SW480 (cell line): Measurements from ENCODE around the gene ATP6V0A4.
"Not testable (repeated sequence)": the region's sequence is repeated elsewhere in the genome, so short reads cannot be mapped to it uniquely, and the experiment has no call there.

ENCODE experiments used
- DNase-seq: peaks from one replicate; pipeline ENCODE4 v3.0.0-alpha.2; 2016; ENCODE audit warnings: low spot score

ATP6V0A4 gene

DNA sequence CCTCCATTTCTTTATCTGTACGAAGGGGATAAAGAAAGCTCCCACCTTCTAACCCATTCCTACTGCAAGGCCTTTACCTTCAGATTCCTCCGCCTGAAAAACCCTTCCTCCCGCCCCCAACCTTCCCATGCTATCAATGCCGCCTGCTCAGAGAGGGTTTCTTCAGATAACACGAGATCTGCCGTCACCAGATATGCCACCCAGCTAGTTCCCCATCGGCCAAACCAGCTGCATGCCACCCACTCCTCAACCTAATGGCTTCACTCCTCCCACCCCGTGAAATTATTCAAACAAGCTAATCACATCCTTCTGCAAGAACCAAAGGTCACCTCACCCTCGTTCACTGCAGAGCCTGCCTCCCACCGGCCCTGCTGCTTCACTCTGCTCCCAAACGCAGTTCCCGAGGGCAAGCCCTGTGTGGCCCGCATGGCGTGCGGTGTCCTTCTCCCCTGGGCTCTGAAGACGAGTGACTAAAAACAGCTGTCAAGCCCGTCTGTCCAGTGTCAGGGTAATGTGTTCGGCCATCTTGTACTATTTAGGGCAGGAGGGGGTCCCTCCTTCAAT, 47.0 kb downstream of the ATP6V0A4 start:
- DNase-seq, result no peak

DNA sequence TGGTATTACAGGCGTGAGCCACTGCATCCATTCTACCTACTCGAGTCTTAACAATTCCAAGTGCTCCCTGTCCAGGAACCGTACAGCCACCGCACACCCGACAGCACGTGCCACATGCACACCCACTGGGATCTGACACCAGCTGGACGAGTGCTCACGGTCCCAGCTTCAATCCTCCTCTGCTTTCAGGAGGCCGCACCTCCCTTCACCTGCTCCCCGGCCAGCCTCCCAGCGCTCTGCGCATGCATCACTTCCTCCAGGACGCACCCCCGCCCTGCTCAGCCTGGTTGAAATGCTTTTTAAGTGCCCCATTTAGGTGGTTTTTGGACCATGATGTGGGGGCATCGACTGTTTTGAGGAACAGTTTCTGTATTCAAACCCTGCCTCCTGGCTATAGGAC, 47.5 kb downstream of the ATP6V0A4 start:
- DNase-seq, result no peak

DNA sequence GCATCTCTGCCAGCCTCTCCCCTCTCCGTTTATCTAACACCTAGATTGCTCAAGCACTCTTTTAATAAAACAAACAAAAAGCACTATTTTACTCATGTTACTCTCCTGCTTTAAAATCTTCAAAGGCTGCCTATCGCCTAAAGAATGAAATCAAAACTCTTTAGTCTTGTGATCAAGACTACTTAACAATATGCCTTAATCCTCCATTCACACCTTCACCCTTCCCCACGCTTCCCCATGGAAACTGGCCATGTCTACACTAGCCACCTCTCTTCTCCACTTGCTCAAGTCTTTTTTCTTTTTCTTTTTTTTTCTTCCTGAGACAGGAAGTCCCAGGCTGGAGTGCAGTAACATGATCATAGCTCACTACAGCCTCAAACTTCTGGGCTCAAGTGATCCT, 48.0 kb downstream of the ATP6V0A4 start:
- no peak for DNase-seq

DNA sequence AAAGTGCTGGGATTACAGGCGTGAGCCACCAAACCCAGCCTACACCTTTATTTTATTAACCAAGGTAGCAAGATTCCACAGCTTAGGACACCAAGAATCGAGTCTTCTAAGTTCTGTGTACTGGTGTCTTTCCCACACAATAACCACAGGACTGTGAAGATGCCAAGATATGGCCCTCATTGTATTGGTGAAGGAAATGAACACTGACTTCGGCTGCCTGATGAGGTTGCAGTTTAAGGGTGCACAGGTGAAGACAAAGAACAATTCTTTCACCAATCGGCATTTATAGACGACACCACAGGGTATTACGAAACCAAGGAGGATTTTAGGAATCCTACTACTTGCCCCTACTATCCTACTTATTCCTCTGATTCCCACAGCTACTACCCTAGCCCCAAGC, 49.3 kb downstream of the ATP6V0A4 start:
- no peak for DNase-seq

DNA sequence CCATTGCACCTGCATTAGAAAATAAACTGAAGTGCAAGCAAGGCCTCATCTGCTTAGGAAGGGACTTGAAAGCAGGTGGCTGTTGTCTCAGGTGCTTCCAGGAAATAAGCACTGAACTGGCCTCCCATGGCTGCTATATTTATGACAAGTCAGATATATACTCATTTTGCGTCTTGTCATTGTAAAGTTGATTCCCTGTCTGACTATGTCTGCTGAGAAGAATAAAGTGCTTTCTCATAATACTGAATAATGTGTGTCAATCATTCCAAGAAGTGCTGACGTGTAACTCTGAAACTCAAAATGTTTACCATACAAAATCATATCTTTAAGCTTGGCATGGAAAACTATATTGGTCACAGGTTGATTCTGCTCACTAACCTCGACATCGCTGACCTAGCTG, 51.9 kb downstream of the ATP6V0A4 start:
- DNase-seq, result no peak

DNA sequence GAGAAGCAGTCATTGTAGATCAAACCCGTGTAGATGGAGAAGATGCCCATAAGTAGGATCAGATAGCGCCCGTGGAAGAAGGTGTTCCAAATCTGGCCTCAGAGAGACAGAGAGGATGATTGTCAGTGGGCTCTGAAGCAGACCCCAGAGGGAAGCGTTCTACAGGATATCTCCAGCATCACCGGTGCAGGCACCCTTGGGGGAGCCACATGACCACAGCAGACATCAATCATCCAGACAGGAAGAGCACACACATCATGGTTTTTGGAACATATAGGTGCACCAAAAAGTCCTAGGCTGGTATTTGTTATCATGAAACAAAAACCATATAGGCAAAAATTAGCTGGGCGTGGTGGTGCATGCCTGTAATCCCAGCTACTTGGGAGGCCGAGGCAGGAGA, 52.8 kb downstream of the ATP6V0A4 start:
- DNase-seq, result no peak

DNA sequence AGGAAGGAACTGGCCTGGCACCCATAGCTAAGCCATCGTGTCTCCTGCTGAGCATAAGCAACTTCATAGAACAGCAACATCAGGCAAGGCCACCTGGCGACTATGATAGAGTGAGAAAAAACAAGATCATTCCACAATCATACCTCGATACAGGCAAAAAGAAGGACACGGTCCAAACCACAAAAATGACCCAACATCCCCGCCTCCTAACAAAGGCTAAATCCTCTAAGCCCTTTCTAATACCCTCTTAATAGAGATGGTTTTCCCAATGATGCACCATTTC, 56.6 kb downstream of the ATP6V0A4 start:
- DNase-seq, result no peak

DNA sequence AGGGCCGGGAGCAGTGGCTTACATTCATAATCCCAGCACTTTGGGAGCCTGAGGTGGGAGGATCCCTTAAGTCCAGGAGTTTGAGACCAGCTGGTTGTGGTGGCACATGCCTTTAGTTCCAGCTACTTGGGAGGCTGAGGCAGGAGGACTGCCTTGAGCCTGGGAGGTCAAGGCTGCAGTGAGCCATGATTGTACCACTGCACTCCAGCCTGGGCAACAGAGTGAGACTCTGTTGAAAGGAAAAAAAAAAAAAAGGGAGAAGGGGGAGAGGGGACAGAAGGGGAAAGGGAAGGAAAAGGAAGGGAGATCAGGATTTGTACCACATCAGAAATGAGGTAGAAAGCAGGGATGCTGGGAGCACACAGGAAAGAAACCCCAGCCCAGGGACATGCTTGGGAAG, 58.1 kb downstream of the ATP6V0A4 start:
- DNase-seq, result no peak

DNA sequence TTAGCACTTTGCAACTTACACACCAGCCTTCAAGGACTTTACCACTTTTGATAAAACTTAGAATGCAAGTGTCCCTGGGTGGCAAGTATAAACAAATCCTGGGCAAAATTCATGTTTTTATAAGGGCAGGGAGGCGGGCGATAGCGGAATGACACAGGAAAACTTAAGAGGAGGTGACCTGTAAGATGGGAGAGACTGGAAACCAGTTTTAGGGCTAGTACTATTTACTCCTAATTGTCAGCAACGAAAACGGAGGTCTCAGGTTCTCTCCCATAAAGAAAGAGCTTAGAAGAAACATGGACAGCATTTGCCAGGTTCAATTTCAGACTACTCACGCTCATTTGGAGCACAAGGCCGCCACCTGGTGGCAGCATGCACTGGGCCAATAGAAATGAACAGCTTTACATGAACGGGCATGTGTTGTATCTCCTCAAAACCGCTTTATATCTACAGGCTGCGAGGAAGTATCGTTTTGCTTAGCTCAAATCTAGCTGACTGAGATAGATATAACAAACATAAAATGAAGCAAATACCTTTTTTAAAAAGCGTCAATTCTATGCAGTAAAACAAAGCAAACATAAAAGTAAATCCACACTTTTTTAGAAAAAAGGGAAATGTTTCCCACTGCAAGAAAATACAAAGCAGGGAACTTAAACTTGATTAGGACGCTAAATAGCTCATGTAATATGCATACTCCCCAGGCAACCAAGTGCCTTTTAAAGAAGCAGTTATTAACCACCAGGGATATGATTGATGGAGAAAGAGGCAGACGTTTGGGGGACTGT, 59.3 kb downstream of the ATP6V0A4 start:
- DNase-seq, result peak; percentile 86

DNA sequence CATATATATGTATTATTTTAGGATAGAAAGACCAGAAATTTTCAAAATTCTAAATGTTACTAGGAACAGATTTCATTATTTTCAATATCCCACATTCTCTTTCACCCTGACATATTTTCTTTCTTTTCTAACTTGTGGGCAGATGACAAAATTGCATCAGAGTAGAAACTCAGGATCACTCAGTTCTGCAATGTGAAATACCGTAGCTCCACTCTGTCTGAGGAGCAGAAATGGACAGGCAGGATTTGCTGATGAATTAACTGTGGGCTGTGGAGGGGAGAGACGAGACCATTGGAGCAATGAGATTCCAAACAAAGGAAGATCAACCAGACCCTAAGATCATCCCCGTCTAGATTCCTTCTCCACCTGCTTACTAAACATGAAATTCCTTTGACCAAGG, 59.9 kb downstream of the ATP6V0A4 start:
- no peak for DNase-seq

DNA sequence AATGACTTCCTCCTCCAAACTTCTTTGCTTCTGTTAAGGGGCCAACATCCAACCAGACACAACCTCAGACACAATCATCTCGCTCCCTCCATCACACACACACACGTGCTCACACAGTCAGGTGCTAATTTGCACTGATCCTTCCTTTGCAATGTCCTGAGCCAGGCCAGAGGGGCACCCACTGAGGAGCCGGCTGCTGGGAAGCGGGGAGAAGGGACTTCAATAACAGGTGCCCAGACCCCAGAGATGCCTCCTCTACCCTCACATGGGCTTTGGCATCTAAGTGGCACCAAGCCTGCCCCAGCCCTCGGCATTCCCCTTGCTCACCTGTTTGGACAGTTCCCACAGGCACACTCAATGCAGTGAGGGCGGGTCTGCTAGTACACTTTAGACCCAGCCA, 62.6 kb downstream of the ATP6V0A4 start:
- DNase-seq, result no peak

DNA sequence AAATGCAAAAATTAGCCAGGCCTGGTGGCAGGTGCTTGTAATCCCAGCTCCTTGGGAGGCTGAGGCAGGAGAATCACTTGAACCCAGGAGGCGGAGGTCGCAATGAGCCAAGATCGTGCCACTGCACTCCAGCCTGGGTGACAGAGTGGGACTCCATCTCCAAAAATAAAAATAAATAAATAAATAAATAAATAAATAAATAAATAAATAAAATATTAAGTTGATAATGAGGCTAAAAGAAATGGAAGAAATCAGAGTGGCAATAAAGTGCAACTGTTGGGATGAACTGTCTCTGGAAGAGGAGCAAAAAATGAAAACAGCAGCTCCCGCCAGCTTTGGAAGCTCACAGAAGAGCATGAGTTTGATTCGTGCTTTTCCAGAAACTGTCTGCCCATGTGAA, 66.3 kb downstream of the ATP6V0A4 start:
- DNase-seq, result not testable (repeated sequence)

DNA sequence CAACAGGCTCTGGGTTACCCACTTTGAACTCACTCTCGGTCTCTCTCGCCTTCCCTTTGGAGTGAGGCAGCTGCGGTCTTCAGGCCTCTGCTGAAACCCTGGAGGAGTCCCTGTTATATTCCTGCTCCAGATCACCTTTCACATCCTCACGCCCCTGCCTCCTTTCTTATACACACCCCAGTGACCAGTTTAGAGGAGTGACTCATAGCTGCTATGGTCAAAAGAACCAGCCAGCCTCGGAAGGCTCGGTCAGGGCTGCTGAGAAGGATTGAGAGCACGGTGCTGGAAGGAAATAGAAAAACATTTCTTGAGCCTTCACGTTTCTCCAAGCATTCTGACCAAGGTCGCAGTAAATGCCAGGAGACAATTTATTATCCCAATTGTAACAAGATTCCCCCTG, 68.6 kb downstream of the ATP6V0A4 start:
- DNase-seq, result no peak

DNA sequence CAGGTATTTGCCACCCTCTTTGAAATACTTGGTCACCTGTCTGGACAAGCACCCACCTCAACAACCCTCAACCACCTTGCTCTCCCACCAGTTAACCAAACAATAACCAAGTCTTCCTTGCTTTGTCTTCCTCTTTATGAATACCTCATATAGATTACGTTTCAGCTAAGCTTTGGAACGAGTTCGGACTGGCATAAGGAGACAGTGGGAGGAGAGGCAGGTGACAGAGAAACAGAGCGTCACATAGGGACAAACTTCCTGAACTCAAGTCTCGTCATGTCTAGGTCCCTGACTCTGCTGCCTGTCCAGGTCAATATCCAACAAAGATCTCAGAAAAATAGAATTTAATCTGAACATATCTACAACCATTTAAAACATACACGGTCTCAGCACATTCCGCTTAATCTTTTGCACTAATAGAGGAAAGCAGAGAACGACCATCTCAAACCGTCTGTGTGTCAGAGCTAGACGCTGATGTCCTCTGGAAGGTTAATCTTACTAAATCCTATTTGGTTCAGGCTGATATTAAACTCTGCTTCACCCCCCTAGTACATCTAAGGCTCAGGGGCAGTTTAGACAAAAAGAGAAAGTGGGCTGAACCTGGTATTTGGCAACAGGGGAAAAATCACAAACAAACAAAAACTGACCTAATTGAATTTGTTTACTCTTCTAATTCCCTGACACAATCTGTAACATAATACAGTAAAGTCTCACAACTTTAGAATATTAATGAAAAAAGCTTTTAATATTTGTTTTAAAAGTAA, 70.5 kb downstream of the ATP6V0A4 start:
- no peak for DNase-seq

DNA sequence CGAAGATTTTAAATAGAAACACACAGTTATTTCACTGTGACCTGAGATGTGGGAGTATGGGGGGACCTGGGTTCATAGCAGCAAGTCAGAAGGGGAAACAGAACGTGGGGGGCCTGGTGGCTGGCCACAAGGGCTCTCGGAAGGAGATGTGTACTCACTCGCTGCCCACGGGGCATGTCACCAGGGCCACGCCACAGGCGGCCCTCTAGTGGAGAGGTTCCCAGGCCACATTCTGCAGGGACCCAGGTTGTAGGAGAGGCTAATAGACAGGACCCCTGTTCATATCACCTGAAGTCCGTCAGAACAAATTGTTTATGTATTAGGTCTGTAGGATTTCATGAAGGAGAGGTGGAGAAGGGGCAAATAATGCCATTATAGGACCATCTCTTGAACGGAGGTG, 71.7 kb downstream of the ATP6V0A4 start:
- DNase-seq, result no peak

DNA sequence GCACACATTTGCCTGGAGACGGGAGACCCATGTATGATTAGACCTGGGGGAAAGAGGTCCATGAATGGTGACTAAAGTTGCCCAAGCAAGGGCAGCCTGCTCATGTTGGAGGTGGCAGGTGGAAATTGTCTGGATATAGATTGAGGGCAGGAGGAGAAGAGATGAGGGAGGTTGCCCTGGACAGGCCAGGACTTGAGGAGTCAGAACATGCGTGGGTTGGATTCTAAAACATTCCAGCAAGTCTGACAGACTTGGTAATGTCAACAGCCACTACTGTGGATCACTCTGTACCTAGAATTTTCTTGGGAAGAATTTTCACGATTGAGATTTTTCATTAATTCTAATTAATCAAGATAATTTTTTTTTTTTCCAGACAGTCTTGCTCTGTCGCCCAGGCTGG, 77.7 kb downstream of the ATP6V0A4 start:
- DNase-seq, result no peak

DNA sequence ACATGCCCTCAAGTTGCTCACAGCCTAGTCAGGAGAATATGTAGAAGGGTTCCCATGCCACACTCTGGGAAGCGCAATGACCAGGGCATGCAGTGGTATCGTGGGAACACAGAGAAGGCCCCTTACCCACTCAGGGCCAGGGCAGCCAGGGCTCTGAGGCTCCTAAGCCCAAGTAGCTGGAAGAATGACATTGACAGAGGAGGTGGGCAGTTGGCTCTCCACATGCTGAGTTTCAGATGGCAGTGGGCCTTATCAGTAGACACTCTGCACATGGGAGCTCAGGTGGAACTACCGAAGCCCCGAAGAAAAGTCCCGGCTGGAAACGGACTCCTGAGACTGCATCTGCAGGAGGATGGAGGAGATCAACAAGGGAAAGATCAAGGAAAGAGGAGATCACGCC, 81.1 kb downstream of the ATP6V0A4 start:
- DNase-seq, result no peak

DNA sequence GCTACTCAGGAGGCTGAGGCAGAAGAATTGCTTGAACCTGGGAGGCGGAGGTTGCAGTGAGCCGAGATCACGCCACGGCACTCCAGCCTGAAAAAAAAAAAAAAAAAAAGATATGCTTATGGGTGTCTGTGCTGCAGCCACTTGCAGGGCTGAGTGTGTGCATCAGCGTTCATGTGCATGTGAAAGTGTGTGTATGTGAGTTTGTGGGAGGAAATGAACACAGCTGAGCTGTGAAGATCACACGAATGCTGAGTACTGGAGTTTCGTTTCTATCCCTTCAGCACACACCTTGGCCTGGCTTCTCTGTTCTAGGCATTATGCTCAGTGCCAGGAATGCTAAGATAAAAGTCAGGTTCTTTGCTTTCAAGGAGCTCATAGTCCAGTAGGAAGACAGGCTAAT, 84.8 kb downstream of the ATP6V0A4 start:
- no peak for DNase-seq

DNA sequence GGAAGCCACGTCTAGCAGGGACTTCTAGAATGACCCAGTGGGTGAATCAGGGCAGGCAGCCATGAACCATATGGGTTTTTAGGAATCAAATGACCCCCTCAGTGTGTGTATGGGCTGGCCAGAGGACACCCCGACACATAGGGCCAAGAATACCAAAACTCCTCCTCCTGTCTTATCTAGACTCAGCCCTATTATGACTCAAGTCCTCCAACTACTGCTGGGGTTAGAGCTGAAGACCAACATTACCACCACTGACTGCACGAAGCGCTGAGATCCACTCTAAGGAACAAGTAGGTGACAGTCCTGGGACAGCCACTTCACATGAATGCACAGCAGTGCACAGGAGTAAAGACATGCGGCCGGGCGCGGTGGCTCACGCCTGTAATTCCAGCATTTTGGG, 85.3 kb downstream of the ATP6V0A4 start:
- DNase-seq, result no peak

DNA sequence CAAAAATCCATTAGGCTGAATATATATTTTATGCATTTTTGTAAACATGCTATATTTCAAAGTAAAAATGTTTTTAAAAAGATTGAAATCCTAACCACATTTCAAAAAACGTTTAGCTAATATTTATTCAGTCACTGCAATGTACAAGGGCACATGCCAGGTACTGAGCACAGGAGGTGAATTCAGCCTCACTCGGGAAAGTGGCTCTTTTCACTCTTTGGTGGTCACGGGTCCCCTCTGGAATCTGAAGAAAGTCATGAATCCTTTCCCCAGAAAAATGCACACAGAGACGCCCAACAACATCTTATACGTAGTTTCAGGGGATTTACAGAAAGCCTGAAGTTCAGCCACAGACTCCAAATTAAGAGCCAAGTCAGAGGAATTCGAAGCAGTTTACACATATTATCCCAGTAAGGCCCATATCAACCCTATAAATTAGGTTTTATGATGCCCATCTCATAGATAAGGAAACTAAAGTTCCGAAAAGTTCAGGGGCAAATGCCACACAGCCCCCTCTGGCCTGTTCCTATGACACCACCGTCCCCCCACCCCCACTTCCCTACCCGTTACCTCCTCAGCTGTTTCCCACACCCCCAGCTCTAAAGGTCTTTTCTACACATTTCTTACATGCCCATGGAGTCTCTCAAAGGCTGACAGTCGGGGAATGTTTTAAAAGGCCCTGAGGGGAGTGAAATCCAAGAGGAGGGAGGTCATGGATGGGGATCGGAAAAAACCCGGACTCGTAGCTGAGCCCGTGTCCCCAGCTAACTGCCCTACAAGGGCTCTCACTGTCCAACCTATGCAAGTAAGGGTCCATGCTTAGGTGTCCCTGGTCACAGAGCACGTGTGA, 87.2 kb downstream of the ATP6V0A4 start:
- no peak for DNase-seq

DNA sequence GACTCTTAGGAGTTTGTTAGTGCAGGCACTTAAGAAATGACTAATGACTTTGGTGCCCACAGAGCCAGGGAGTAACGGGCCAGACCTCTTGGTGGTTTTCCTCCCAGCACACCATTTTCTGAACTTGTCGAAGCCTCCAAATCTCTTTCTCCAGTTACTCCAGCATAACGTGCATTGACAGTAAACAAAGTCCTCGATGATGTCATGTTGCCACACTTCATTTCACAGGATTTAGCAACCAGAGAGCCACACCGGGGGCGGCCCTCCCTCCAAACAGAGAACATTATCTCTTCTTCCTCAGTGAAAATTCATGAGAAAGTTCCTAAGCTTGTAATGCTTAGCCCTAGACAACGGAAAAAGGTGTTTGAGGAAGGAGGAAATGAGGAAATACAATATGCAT, 92.8 kb downstream of the ATP6V0A4 start:
- no peak for DNase-seq

DNA sequence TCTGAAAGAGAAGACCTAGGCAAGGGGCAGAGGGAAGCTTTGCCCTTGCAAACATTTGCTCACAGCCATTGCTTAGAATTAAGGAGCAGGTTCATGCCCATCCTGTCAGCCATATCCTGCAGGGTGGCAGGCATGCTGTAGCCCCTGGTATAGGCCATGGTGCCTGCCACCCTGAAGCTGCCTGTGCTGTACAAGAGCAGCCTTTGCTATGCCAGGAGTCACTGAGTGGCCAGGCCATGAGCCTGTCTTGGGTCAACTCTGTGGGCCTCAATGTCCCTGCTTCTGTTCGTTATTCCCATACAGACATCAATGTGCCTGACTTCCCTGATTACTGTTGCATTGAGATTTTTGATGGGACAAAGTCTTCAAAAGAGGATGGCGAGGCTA, 96.5 kb downstream of the ATP6V0A4 start:
- no peak for DNase-seq
